Ovary (tissue), 9 donors: ENCODE results near the gene NPHP4. TPM values are rescaled to one million over a fixed set of nuclear protein-coding genes. Genes with fewer than 3 reads are reported as not detected.

ENCODE experiments used
- DNase-seq, 5 donors: peaks; one replicate each; pipeline ENCODE4 v3.0.0-alpha.2; 2019 to 2020
- H3K27ac ChIP-seq, 2 donors: fragments of 200-600 bp; one replicate each; pipeline versions ENCODE4 v1.5.1 to v1.8.0; 2019 to 2022
- H3K27me3 ChIP-seq: fragments of 200-600 bp; one replicate; pipeline ENCODE4 v1.8.0; 2022
- H3K36me3 ChIP-seq: fragments of 200-600 bp; sonication (generic); one replicate; pipeline ENCODE4 v1.5.1; 2019
- H3K4me1 ChIP-seq: one replicate; pipeline ENCODE4 v1.8.1; 2013; ENCODE audit warnings: mild to moderate bottlenecking, moderate library complexity; ENCODE audit not compliant: insufficient read depth
- H3K4me3 ChIP-seq: fragments of 200-600 bp; sonication (generic); one replicate; pipeline ENCODE4 v1.5.1; 2017
- H3K9me3 ChIP-seq, 2 donors: fragments of 200-600 bp in 1 of 2; sonication (generic) in 1 of 2; one replicate each; pipeline versions ENCODE4 v1.5.1 to v1.8.1; 2013 to 2019; ENCODE audit warnings: mild to moderate bottlenecking in 1 of 2, moderate library complexity in 1 of 2
- EP300 ChIP-seq: sonication (generic); formaldehyde crosslinking; IDR thresholded peaks from one replicate; pipeline ENCODE4 v1.6.1; 2017; ENCODE audit warnings: antibody characterized with exemption
- POLR2A ChIP-seq: fragments of 450-650 bp; IDR thresholded peaks from one replicate; pipeline ENCODE4 v1.6.1; 2017; ENCODE audit warnings: antibody characterized with exemption, mild to moderate bottlenecking, moderate library complexity
- WGBS, 3 donors: extraction: QIAGEN DNeasy Blood & Tissue Kit in 1 of 3; methylation state at CpG; one replicate each; pipeline versions ENCODE4 v1.1.5 to v1.1.7; 2013 to 2017; 5-methylcytosine and 5-hydroxymethylcytosine counted together
- intact Hi-C, 4 donors: fragments of 100-400 bp; cut with DNase I; formaldehyde crosslinking; loops; one replicate each; pipeline versions ENCODE4 v1.11.0 to v1.15.1; 2022 to 2023
- polyA plus RNA-seq, 2 donors: library from polyadenylated mRNA; stranded (reverse); fragments of 200-250 nt in 1 of 2; fragments of 350-450 nt in 1 of 2; fragmentation: Illumina TruSeq in 1 of 2; extraction: RNeasy Lipid Tissue Mini Kit (QIAGEN cat#74804) in 1 of 2; gene quantifications; one replicate each; pipeline ENCODE4 v1.2.3, GENCODE V29; 2013 to 2014
- total RNA-seq, 7 donors: library from RNA; depleted of rRNA in 2 of 7; stranded (reverse); fragments of >200 nt in 2 of 7; fragmentation: NEBNext Ultra II Directional in 3 of 7; extraction: Animal tissue kit (Norgen Biotek cat#: 25700) in 3 of 7; gene quantifications; one replicate each; pipeline versions ENCODE4 v1.1.0 to v1.2.4, GENCODE V29; 2016 to 2023
- TF ChIP-seq, protein P1 (sequence below), 3 donors: fragments of 450-650 bp in 2 of 3; fragments of 200-600 bp in 1 of 3; IDR thresholded peaks; one replicate each; pipeline versions ENCODE4 v1.5.1 to v1.8.0; 2016 to 2022; ENCODE audit warnings: antibody characterized with exemption in 3 of 3, mild to moderate bottlenecking in 1 of 3
- donor health status: DM: no; HTN: no; CAD: no; lungs with moderate emphysema.
- donor health status: DM: no; HTN: no; CAD: no.
- donor health status: Bipolar disorder and iron deficiency.
- donor health status: DM: yes; HTN: yes; CAD: no.
- donor health status: DM: no; HTN: no; CAD: no.
- donor health status: DM: yes; HTN: yes; CAD: no.

Gene NPHP4
- total and polyA plus RNA-seq, 9 donors: 1.5 to 20.8 (median 10.7) TPM

DNA sequence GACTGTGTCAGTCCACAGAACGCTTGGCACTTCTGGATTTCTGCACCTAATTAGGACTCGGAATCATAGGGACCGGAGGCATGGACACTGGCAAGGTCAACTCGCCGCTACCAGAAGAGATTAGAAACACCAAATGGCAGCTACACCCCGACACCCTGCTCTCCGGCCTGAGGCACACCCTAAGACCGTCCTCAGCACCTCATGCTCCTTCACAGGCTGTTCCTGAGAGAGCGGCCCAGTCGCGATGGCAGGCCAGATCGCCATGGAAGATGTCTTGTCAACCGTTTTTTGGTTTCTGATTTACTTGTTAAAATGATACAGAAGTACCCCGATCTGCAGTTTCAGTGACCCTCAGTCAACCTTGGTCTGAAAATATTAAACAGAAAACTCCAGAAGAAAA lies 46.8 kb downstream of the NPHP4 start:
- no peaks in the 10 kb centered on the region for H3K9me3 ChIP-seq
- H3K4me3 ChIP-seq: no peak overlapping the region
- H3K4me1 ChIP-seq: peaks cover 4% of the 10 kb centered on the region
- 96% methylated on average over 14 of the region's 14 CpGs for WGBS, 3 donors
- TF ChIP-seq POLR2A (no peak), EP300 (no peak)
- TF ChIP-seq, protein P1, sequence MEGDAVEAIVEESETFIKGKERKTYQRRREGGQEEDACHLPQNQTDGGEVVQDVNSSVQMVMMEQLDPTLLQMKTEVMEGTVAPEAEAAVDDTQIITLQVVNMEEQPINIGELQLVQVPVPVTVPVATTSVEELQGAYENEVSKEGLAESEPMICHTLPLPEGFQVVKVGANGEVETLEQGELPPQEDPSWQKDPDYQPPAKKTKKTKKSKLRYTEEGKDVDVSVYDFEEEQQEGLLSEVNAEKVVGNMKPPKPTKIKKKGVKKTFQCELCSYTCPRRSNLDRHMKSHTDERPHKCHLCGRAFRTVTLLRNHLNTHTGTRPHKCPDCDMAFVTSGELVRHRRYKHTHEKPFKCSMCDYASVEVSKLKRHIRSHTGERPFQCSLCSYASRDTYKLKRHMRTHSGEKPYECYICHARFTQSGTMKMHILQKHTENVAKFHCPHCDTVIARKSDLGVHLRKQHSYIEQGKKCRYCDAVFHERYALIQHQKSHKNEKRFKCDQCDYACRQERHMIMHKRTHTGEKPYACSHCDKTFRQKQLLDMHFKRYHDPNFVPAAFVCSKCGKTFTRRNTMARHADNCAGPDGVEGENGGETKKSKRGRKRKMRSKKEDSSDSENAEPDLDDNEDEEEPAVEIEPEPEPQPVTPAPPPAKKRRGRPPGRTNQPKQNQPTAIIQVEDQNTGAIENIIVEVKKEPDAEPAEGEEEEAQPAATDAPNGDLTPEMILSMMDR (IDR thresholded peaks at IDR 0.05): no peak
- H3K36me3 ChIP-seq: no peaks in the 10 kb centered on the region
- intact Hi-C loops: no loop called here
- no peak overlapping the region for H3K27ac ChIP-seq
- no peak for DNase-seq
- H3K27me3 ChIP-seq: no peaks in the 10 kb centered on the region

DNA sequence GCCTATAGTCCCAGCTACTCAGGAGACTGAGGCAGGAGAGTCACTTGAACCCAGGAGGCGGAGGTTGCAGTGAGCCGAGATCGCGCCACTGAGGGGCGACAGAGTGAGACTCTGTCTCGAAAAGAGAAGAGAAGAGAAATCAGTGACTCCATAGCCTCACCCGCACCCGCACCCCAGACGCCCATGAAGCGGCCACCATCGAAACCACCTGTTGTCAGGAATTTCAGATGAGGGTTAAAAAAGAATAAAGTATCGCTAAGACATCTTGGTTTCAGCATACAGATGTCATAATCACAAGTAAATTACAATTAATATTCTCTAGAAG lies 47.4 kb downstream of the NPHP4 start:
- TF ChIP-seq EP300: no peak
- no peak for TF ChIP-seq POLR2A
- TF ChIP-seq, protein P1 (IDR thresholded peaks at IDR 0.05): no peak
- Histone ChIP-seq H3K36me3 (no peaks in the 10 kb centered on the region), H3K27ac (no peak overlapping the region), H3K9me3 (no peaks in the 10 kb centered on the region), H3K27me3 (no peaks in the 10 kb centered on the region), H3K4me3 (no peak overlapping the region), H3K4me1 (peaks cover 4% of the 10 kb centered on the region)
- intact Hi-C loops: no loop called here
- WGBS, 3 donors: 96 to 98% (median 97%) methylated on average over 12 of the region's 12 CpGs
- DNase-seq: no peak

DNA sequence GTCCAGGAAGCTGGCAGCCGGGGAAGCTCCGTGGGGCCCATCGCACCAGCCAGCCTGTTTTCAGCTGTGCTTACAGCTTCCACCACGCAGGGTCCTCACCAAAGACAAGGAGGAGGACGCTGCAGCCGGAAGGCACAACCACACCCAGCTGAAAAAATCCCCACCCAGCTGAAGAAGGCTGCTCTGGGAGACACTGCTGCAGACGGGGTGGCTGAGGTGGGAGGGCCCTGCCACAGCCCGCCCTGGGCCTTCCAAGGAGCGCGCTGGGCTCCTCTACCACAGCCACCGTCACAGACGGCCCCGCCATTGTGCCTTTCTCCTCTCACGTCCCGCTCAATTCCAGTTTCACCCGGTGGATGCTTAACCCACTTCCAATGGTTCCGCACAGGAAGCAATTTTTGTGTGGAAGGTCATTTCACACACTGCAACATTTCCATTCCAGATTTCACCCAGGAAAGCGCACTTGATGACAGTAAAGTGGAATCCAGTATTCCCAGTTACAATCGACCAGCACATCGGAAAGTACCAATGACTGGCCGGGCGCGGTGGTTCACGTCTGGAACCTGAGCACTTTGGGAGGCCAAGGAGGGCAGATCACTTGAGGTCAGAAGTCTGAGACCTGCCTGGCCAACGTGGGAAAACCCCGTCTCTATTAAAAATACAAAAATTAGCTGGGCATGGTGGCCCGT lies 47.9 kb downstream of the NPHP4 start:
- no peak overlapping the region for H3K27ac ChIP-seq
- H3K36me3 ChIP-seq: no peaks in the 10 kb centered on the region
- TF ChIP-seq POLR2A (no peak), EP300 (no peak)
- TF ChIP-seq, protein P1 (IDR thresholded peaks at IDR 0.05): no peak
- WGBS, 3 donors: 88 to 92% (median 90%) methylated on average over 27 of the region's 27 CpGs
- no peak for DNase-seq
- no peaks in the 10 kb centered on the region for H3K27me3 ChIP-seq
- intact Hi-C loops: no loop called here
- H3K9me3 ChIP-seq: no peaks in the 10 kb centered on the region
- no peak overlapping the region for H3K4me3 ChIP-seq
- H3K4me1 ChIP-seq: peaks cover under 1% of the 10 kb centered on the region

DNA sequence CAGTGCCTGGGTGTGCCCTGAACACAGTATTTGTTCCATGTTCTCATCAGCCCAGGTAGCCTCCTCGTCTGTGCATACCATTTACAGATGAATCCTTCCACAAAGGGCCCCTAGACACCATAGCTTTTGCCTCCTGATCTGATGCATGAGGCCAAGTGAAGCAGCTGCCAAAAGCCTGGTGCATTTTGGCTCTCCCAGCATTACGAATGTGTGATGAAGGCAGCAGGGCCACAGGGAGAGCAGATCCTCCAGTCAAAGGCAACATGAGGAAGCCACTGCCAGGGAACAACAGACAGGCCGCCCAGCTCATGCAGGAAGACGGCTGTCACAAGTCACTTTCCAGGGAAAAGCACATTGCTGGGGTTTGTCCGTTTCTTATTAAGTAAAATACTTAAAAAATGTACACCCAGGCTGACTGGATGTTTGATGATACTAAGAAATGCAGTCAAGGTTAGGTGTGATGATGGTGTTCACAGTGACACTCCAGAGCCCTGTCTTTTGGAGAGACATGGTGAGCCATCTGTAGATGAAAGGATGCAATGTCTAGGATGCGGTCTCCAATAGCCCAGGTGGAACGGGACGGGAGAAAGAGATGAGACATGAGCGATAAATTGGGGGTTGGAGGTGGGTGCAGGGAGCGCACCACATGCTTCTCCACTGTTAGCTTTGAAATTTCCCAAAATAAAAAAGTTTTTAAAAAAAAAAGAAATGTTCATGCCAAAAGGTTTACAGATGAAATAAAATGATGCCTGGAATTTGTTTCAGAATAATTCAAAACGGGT lies 48.7 kb downstream of the NPHP4 start:
- Histone ChIP-seq H3K36me3 (no peaks in the 10 kb centered on the region), H3K27me3 (no peaks in the 10 kb centered on the region), H3K27ac (no peak overlapping the region), H3K4me1 (no peaks in the 10 kb centered on the region), H3K4me3 (no peak overlapping the region), H3K9me3 (no peaks in the 10 kb centered on the region)
- WGBS, 3 donors: 72 to 75% (median 72%) methylated on average over 11 of the region's 11 CpGs
- intact Hi-C loops: no loop called here
- DNase-seq: no peak
- TF ChIP-seq EP300 (no peak), POLR2A (no peak)
- TF ChIP-seq, protein P1 (IDR thresholded peaks at IDR 0.05): no peak
